WTC11 (cell line): ENCODE measurements around the gene B4GALNT2. TPM values are rescaled to one million over a fixed set of nuclear protein-coding genes. Genes with fewer than 3 reads are reported as not detected.

ENCODE experiments used
- ATAC-seq: fragments of 200-7000 bp; cut with Tn5 transposase; 2 replicates; pipeline ENCODE4 v1.10.0; 2021; ENCODE audit warnings: mild to moderate bottlenecking, moderate library complexity
- CTCF ChIA-PET: fragments of 300-600 bp; sonication (Branson Sonifier 250); formaldehyde crosslinking; loops from one replicate; lab custom pipeline; 2021; ENCODE audit warnings: antibody characterized with exemption; lab: Charles Lee
- POLR2A ChIA-PET: fragments of 350-600 bp; sonication (Branson Sonifier 250); formaldehyde crosslinking; loops from one replicate; lab custom pipeline; 2021; ENCODE audit warnings: antibody characterized with exemption; lab: Charles Lee
- DNase-seq: peaks from one replicate; pipeline ENCODE4 v3.0.0; 2021; ENCODE audit warnings: low spot score
- H3K27ac Mint-ChIP-seq: 2 replicates; pipeline ENCODE4 v1.8.0; 2021; ENCODE audit warnings: mixed read lengths
- H3K27me3 Mint-ChIP-seq: 2 replicates; pipeline ENCODE4 v1.8.0; 2021; ENCODE audit warnings: low read depth, mild to moderate bottlenecking, moderate library complexity, mixed read lengths
- H3K36me3 Mint-ChIP-seq: 2 replicates; pipeline ENCODE4 v1.8.0; 2021; ENCODE audit warnings: mixed read lengths
- H3K4me1 Mint-ChIP-seq: 2 replicates; pipeline ENCODE4 v1.8.0; 2022; ENCODE audit warnings: mixed read lengths
- H3K4me3 Mint-ChIP-seq: 2 replicates; pipeline ENCODE4 v1.8.0; 2021; ENCODE audit warnings: mild to moderate bottlenecking, moderate library complexity, mixed read lengths
- H3K9me3 Mint-ChIP-seq: 2 replicates; pipeline ENCODE4 v1.8.0; 2021; ENCODE audit warnings: mixed read lengths
- ATF3 ChIP-seq: sonication (generic); formaldehyde crosslinking; conservative IDR thresholded peaks from 2 replicates; pipeline ENCODE4 v1.8.1; 2022; ENCODE audit warnings: mild to moderate bottlenecking, missing genetic modification reagents
- CREB1 ChIP-seq: sonication (generic); formaldehyde crosslinking; IDR thresholded peaks from 2 replicates; pipeline ENCODE4 v1.8.0; 2023; ENCODE audit warnings: mild to moderate bottlenecking, missing genetic modification reagents
- E2F4 ChIP-seq: sonication (generic); formaldehyde crosslinking; IDR thresholded peaks from 2 replicates; pipeline ENCODE4 v1.8.1; 2022; ENCODE audit warnings: low read depth, mild to moderate bottlenecking, moderate library complexity, missing genetic modification reagents, borderline replicate concordance
- FOXJ3 ChIP-seq: sonication (generic); formaldehyde crosslinking; IDR thresholded peaks from 2 replicates; pipeline ENCODE4 v1.9.0; 2021; ENCODE audit warnings: missing genetic modification reagents, mild to moderate bottlenecking, borderline replicate concordance
- FOXP4 ChIP-seq: sonication (generic); formaldehyde crosslinking; IDR thresholded peaks from 2 replicates; pipeline ENCODE4 v1.8.0; 2022; ENCODE audit warnings: mild to moderate bottlenecking, missing genetic modification reagents
- GRHL2 ChIP-seq: fragments of 250-450 bp; sonication (Bioruptor Pico); IDR thresholded peaks from 2 replicates; pipeline ENCODE4 v1.8.0; 2022; ENCODE audit warnings: mild to moderate bottlenecking, moderate library complexity; ENCODE audit not compliant: insufficient replicate concordance, severe bottlenecking
- GTF2I ChIP-seq: fragments of 250-450 bp; sonication (Bioruptor Pico); conservative IDR thresholded peaks from 2 replicates; pipeline ENCODE4 v1.4.0; 2021; ENCODE audit warnings: mild to moderate bottlenecking
- HMGXB4 ChIP-seq: sonication (generic); formaldehyde crosslinking; IDR thresholded peaks from 2 replicates; pipeline ENCODE4 v1.8.1; 2023; ENCODE audit warnings: mild to moderate bottlenecking, moderate library complexity, missing genetic modification reagents
- MXD4 ChIP-seq: fragments of 250-450 bp; sonication (Bioruptor Pico); IDR thresholded peaks from 2 replicates; pipeline ENCODE4 v1.8.0; 2021; ENCODE audit warnings: mild to moderate bottlenecking, moderate library complexity, borderline replicate concordance
- SP1 ChIP-seq: sonication (generic); formaldehyde crosslinking; conservative IDR thresholded peaks from 2 replicates; pipeline ENCODE4 v1.8.1; 2022; ENCODE audit warnings: missing genetic modification reagents
- STAT6 ChIP-seq: sonication (generic); formaldehyde crosslinking; conservative IDR thresholded peaks from 2 replicates; pipeline ENCODE4 v1.8.1; 2023; ENCODE audit warnings: mild to moderate bottlenecking, low read depth, missing genetic modification reagents, moderate library complexity
- ZBTB21 ChIP-seq: sonication (generic); formaldehyde crosslinking; IDR thresholded peaks from 2 replicates; pipeline ENCODE4 v1.8.1; 2023; ENCODE audit warnings: mild to moderate bottlenecking, missing genetic modification reagents, borderline replicate concordance
- ZNF121 ChIP-seq: sonication (generic); formaldehyde crosslinking; IDR thresholded peaks from 2 replicates; pipeline ENCODE4 v1.8.0; 2023; ENCODE audit warnings: missing genetic modification reagents
- ZNF219 ChIP-seq: sonication (generic); formaldehyde crosslinking; IDR thresholded peaks from 2 replicates; pipeline ENCODE4 v1.8.0; 2023; ENCODE audit warnings: missing genetic modification reagents, mild to moderate bottlenecking, borderline replicate concordance
- ZNF232 ChIP-seq: sonication (generic); formaldehyde crosslinking; IDR thresholded peaks from 2 replicates; pipeline ENCODE4 v1.8.0; 2022; ENCODE audit warnings: mild to moderate bottlenecking, missing genetic modification reagents
- ZNF396 ChIP-seq: fragments of 250-450 bp; sonication (Bioruptor Pico); IDR thresholded peaks from 2 replicates; pipeline ENCODE4 v1.8.0; 2021; ENCODE audit warnings: mild to moderate bottlenecking, moderate library complexity, borderline replicate concordance
- ZNF416 ChIP-seq: fragments of 250-450 bp; sonication (Bioruptor Pico); IDR thresholded peaks from 2 replicates; pipeline ENCODE4 v1.9.0; 2021; ENCODE audit warnings: mild to moderate bottlenecking, inconsistent platforms
- ZNF423 ChIP-seq: fragments of 250-450 bp; sonication (Bioruptor Pico); IDR thresholded peaks from 2 replicates; pipeline ENCODE4 v2.1.2; 2022; ENCODE audit warnings: mild to moderate bottlenecking, moderate library complexity
- total RNA-seq: library from RNA; stranded (reverse); gene quantifications from 3 replicates; pipeline ENCODE4 v1.2.3, GENCODE V29; 2021
- TF ChIP-seq, protein P1 (sequence below): fragments of 250-450 bp; sonication (Bioruptor Pico); IDR thresholded peaks from 2 replicates; pipeline ENCODE4 v1.9.0; 2021; ENCODE audit warnings: moderate library complexity, mild to moderate bottlenecking, inconsistent platforms, borderline replicate concordance
- TF ChIP-seq, protein P2 (sequence below): fragments of 250-450 bp; sonication (Bioruptor Pico); IDR thresholded peaks from 2 replicates; pipeline ENCODE4 v1.8.0; 2021; ENCODE audit warnings: mild to moderate bottlenecking

The B4GALNT2 gene
- total RNA-seq, 1 experiment from 2014 or later: 0.04 TPM

DNA sequence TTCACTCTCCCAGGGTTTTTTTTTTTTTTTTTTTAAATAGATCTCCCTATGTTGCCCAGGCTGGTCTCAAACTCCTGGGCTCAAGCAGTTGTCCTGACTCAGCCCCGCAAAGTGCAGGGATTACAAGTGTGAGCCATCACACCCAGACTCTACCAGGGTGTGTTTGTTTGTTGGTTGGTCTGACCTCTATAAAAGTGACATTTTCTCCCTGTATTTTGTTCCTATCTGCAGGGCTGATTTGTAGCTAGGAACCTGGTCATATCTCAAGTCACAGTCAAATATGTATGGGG, 46.3 kb upstream of the B4GALNT2 start:
- Mint-ChIP-seq H3K4me1 (peaks cover 17% of the 10 kb centered on the region), H3K27ac (no peak overlapping the region), H3K27me3 (no peaks in the 10 kb centered on the region), H3K36me3 (no peaks in the 10 kb centered on the region), H3K9me3 (no peaks in the 10 kb centered on the region), H3K4me3 (no peak overlapping the region)
- ChIA-PET CTCF (interaction anchor here (0.9 kb wide), 1 partner anchor 28 kb away, joined by 3 read pairs; no protein-coding TSS in a partner anchor), POLR2A (no interaction called here)
- ATAC-seq (no peak), DNase-seq (no peak)
- TF ChIP-seq E2F4 (no peak), ZBTB21 (CRISPR knock-in tag) (no peak), ZNF219 (CRISPR knock-in tag) (no peak), HMGXB4 (no peak), MXD4 (no peak), GTF2I (no peak), CREB1 (no peak), ZNF121 (CRISPR knock-in tag) (no peak), FOXJ3 (CRISPR knock-in tag) (no peak), SP1 (CRISPR knock-in tag) (no peak), STAT6 (CRISPR knock-in tag) (no peak), ZNF416 (CRISPR knock-in tag) (no peak), ZNF396 (CRISPR knock-in tag) (no peak)

DNA sequence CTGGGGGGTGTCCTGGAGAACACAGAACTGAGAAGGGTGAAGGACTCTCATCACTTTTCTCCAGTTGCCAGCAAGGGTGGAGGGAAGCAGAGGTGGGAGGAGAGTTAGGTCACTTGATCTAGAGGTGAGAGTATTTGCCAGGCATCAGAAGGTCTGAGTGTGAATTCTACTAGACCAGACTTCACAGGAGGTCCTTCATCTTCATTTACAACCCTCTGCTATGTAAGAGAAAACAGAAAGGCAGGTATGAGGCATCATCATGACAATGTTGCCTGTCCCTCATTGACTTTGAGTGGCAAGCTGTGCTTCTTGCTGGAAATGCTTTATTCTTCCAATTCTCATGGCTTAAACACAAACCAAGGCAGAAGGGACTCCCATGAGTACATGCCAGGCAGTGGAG, 45.9 kb upstream of the B4GALNT2 start:
- H3K4me1 Mint-ChIP-seq: peaks cover 19% of the 10 kb centered on the region
- H3K27me3 Mint-ChIP-seq: no peaks in the 10 kb centered on the region
- DNase-seq: no peak
- POLR2A ChIA-PET: no interaction called here
- no peak overlapping the region for H3K4me3 Mint-ChIP-seq
- 0 out of 2 replicates have a peak overlapping the region, but pooled peaks have one; percentile 10 for H3K27ac Mint-ChIP-seq
- H3K9me3 Mint-ChIP-seq: no peaks in the 10 kb centered on the region
- TF ChIP-seq, protein P1, sequence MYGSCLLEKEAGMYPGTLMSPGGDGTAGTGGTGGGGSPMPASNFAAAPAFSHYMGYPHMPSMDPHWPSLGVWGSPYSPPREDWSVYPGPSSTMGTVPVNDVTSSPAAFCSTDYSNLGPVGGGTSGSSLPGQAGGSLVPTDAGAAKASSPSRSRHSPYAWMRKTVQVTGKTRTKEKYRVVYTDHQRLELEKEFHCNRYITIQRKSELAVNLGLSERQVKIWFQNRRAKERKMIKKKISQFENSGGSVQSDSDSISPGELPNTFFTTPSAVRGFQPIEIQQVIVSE (CRISPR knock-in tag): no peak
- TF ChIP-seq, protein P2, sequence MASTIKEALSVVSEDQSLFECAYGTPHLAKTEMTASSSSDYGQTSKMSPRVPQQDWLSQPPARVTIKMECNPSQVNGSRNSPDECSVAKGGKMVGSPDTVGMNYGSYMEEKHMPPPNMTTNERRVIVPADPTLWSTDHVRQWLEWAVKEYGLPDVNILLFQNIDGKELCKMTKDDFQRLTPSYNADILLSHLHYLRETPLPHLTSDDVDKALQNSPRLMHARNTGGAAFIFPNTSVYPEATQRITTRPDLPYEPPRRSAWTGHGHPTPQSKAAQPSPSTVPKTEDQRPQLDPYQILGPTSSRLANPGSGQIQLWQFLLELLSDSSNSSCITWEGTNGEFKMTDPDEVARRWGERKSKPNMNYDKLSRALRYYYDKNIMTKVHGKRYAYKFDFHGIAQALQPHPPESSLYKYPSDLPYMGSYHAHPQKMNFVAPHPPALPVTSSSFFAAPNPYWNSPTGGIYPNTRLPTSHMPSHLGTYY: no peak
- TF ChIP-seq GRHL2 (CRISPR knock-in tag): no peak
- TF ChIP-seq FOXP4 (CRISPR knock-in tag): no peak
- TF ChIP-seq ZNF232: no peak
- no peak for TF ChIP-seq HMGXB4
- no peak for TF ChIP-seq ZNF423 (CRISPR knock-in tag)
- TF ChIP-seq ATF3 (CRISPR knock-in tag): no peak
- TF ChIP-seq, all 79 proteins: peak for 0
- no peaks in the 10 kb centered on the region for H3K36me3 Mint-ChIP-seq
- CTCF ChIA-PET: interaction anchor here (0.7 to 0.9 kb wide), 3 partner anchors 29 to 374 kb away, joined by 3 to 4 read pairs (median 3); no protein-coding TSS in a partner anchor
- no peak for ATAC-seq
